Right lobe of liver (tissue), 6 donors: ENCODE data around the gene OR2J2. TPM values are rescaled to one million over a fixed set of nuclear protein-coding genes. Genes with fewer than 3 reads are reported as not detected.
"Not testable (repeated sequence)": the region's sequence is repeated elsewhere in the genome, so short reads cannot be mapped to it uniquely, and the experiment has no call there.

Source experiments
- ATAC-seq, 4 donors: fragments of 200-7000 bp; cut with Tn5 transposase; one replicate each; pipeline ENCODE4 v1.9.1; 2020; ENCODE audit warnings: mild to moderate bottlenecking in 4 of 4, moderate library complexity in 4 of 4
- DNase-seq, 3 donors: peaks; one replicate each; pipeline ENCODE4 v3.0.0-alpha.2; 2020
- H3K27ac ChIP-seq, 3 donors: fragments of 200-600 bp; one replicate each; pipeline ENCODE4 v1.8.0; 2022
- H3K27me3 ChIP-seq, 2 donors: fragments of 200-600 bp; one replicate each; pipeline ENCODE4 v1.8.0; 2022
- H3K36me3 ChIP-seq, 4 donors: fragments of 200-600 bp; sonication (generic) in 1 of 4; one replicate each; pipeline versions ENCODE4 v1.5.1 to v1.8.0; 2017 to 2022; ENCODE audit warnings: control low read depth in 1 of 4
- H3K4me1 ChIP-seq, 4 donors: fragments of 200-600 bp; sonication (generic) in 1 of 4; one replicate each; pipeline versions ENCODE4 v1.5.1 to v1.8.0; 2017 to 2022; ENCODE audit warnings: control low read depth in 1 of 4
- H3K4me3 ChIP-seq, 3 donors: fragments of 200-600 bp; one replicate each; pipeline ENCODE4 v1.8.0; 2022
- H3K9me3 ChIP-seq, 4 donors: fragments of 200-600 bp; sonication (generic) in 1 of 4; one replicate each; pipeline versions ENCODE4 v1.5.1 to v1.8.0; 2017 to 2022; ENCODE audit warnings: control low read depth in 1 of 4
- POLR2A ChIP-seq: fragments of 450-650 bp; IDR thresholded peaks from one replicate; pipeline ENCODE4 v1.6.1; 2017; ENCODE audit warnings: antibody characterized with exemption, mild to moderate bottlenecking
- whole genome bisulfite sequencing: methylation state at CpG from one replicate; pipeline ENCODE4 v1.1.6; 2018; ENCODE audit warnings: low coverage, low lambda C conversion rate; ENCODE audit not compliant: insufficient coverage; ENCODE audit errors: missing lambda C conversion rate; 5-methylcytosine and 5-hydroxymethylcytosine counted together
- intact Hi-C, 2 donors: fragments of 100-400 bp; cut with DNase I; formaldehyde crosslinking; loops; one replicate each; pipeline versions ENCODE4 v1.11.2 to v1.14.1; 2022
- total RNA-seq, 6 experiments: library from RNA; depleted of rRNA in 2 of 6; stranded (reverse); fragments of >200 nt in 2 of 6; fragmentation: NEBNext Ultra II Directional in 3 of 6; extraction: Animal tissue kit (Norgen Biotek cat#: 25700) in 3 of 6; gene quantifications; one replicate each; pipeline versions ENCODE4 v1.1.0 to v1.2.4, GENCODE V29; 2016 to 2023
- TF ChIP-seq, protein P1 (sequence below), 4 donors: fragments of 200-600 bp in 3 of 4; fragments of 450-650 bp in 1 of 4; IDR thresholded peaks; one replicate each; pipeline versions ENCODE4 v1.5.1 to v1.8.0; 2016 to 2022; ENCODE audit warnings: antibody characterized with exemption in 4 of 4, mild to moderate bottlenecking in 2 of 4
- donor health status: DM: no; HTN: yes; CAD: no.
- donor health status: DM: no; HTN: no; CAD: no.
- donor health status: DM: no; HTN: no; CAD: no.
- donor health status: DM: no; HTN: yes; CAD: no.
- donor health status: DM: no; HTN: yes; CAD: no.

Gene OR2J2
- total RNA-seq, 6 experiments from 2014 or later = not detected

DNA sequence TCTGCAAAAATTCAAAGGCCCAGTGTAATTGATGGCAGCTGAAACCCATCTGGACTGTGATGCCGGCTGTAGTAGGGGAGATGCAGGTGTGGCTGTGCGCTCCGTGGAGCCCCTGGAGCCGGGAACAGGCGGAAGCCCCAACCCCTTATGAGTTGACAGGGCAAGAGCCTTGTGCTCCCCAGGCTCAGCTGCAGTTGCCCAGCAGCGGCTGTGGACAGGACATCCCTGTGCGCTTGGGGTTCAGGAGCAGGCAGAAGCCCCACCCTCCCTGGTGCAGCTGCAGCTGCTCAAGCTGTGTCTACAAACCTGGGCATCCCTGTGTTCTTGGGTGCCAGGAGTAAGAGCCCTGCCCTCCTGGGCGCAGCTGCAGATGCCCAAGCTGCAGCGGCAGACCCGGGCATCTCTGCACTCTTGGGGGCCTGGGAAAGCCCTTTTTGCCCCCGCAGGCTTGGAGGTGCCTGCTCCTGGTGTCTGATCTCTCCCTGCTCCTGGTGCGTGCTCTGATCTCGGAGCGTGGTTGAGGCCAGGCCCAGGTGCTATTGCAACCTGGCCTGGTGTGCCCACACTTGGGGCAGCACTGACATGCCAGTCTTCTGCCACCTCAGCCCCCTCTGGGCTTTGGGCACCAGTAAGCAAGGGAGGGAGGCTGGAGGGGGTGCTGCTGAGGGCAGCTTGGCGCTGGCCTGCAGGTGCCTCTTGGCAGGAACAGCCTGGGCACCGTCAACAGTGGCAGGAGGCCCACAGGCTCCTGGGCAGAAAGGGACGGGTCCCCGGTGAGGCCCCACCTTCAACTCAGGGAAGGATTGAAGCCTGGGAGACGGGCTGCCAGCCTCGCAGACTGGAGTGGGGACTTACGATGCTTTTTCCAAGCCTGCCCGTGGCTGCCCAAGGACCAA lies 30.3 kb downstream of the OR2J2 start:
- no peaks in the 10 kb centered on the region for H3K36me3 ChIP-seq
- no peaks in the 10 kb centered on the region for H3K4me1 ChIP-seq
- no peak for DNase-seq
- no peaks in the 10 kb centered on the region for H3K27me3 ChIP-seq
- ATAC-seq = peak in 1 of 4 donors; percentile 38
- no peaks in the 10 kb centered on the region for H3K9me3 ChIP-seq
- TF ChIP-seq, protein P1, sequence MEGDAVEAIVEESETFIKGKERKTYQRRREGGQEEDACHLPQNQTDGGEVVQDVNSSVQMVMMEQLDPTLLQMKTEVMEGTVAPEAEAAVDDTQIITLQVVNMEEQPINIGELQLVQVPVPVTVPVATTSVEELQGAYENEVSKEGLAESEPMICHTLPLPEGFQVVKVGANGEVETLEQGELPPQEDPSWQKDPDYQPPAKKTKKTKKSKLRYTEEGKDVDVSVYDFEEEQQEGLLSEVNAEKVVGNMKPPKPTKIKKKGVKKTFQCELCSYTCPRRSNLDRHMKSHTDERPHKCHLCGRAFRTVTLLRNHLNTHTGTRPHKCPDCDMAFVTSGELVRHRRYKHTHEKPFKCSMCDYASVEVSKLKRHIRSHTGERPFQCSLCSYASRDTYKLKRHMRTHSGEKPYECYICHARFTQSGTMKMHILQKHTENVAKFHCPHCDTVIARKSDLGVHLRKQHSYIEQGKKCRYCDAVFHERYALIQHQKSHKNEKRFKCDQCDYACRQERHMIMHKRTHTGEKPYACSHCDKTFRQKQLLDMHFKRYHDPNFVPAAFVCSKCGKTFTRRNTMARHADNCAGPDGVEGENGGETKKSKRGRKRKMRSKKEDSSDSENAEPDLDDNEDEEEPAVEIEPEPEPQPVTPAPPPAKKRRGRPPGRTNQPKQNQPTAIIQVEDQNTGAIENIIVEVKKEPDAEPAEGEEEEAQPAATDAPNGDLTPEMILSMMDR (IDR thresholded peaks at IDR 0.05) = no peak
- no peak for TF ChIP-seq POLR2A
- intact Hi-C loops = no loop called here
- WGBS = no CpG with 5 or more reads among the region's 22 CpGs
- no peak overlapping the region for H3K27ac ChIP-seq
- no peak overlapping the region for H3K4me3 ChIP-seq

DNA sequence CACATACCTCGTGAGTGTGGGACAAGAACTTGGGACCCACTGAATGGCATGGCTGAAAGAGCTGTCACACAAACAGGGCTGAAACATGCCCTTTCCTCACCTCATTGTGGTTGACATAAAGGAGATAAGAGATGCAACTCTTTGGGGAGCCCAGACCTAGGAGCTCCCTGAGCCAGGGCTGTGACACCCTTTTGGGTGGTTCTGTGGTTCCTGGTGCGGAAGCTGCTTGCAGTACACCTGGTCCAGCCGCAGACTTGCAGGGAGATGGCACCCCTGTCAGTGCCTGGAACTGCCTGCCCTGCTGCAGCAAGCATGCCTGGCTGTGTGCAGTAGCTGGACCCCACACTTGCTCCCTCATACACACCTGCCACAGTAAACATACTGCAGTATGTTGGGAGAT lies 31.3 kb downstream of the OR2J2 start:
- Histone ChIP-seq H3K36me3 (no peaks in the 10 kb centered on the region), H3K4me1 (no peaks in the 10 kb centered on the region), H3K27ac (no peak overlapping the region), H3K27me3 (no peaks in the 10 kb centered on the region), H3K4me3 (no peak overlapping the region), H3K9me3 (no peaks in the 10 kb centered on the region)
- WGBS = 63% methylated on average over 1 of the region's 3 CpGs
- no peak for ATAC-seq
- intact Hi-C loops = no loop called here
- DNase-seq = no peak
- no peak for TF ChIP-seq POLR2A
- TF ChIP-seq, protein P1 (IDR thresholded peaks at IDR 0.05) = no peak

DNA sequence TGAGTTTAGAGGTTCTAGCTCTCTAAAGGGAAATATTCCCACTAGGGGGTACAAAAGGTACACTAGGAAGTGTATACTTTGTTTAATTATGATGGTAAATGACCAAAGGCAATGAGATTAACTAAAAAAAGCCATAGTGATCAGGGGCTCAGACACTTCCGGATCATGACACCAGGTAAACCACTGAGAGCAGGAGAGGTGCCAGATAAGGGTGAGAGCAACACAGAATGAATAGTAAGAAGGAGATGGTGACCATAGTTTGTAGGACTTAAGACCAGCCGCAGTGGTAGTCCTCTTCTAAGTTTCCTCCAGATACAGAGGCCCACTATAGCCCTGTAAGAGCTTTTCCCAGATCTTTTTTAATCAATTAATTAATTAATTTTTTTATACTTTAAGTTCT lies 40.8 kb downstream of the OR2J2 start:
- DNase-seq = no peak
- no peaks in the 10 kb centered on the region for H3K27me3 ChIP-seq
- H3K27ac ChIP-seq = no peak overlapping the region
- 96% methylated on average over 2 of the region's 2 CpGs for whole genome bisulfite sequencing
- intact Hi-C loops = no loop called here
- no peaks in the 10 kb centered on the region for H3K9me3 ChIP-seq
- ATAC-seq = no peak
- no peaks in the 10 kb centered on the region for H3K36me3 ChIP-seq
- no peak overlapping the region for H3K4me3 ChIP-seq
- TF ChIP-seq, protein P1 (IDR thresholded peaks at IDR 0.05) = no peak
- TF ChIP-seq POLR2A = no peak
- peaks cover 0 to 5% (median 0%) of the 10 kb centered on the region in 4 donors for H3K4me1 ChIP-seq

DNA sequence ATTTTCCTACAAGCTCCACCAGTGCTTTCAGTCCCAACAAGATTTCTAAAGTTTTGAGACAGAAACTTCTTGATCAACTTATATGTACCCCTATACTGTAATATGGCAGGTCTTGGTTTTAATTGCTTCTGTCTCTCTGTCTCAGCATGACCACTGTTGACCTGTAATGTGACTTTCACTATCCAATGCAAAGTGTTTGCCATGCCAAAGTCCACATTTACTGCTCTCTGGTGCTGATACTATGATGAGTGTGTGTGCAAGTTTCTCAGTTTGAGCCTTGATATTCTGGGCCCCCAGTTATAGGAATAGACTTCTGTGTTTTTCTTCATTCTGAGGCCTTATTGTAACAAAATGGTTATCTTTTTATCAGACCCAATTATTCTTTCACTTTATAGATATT lies 45.8 kb downstream of the OR2J2 start:
- peak; percentile 97 to 100 (median 98) for ATAC-seq

DNA sequence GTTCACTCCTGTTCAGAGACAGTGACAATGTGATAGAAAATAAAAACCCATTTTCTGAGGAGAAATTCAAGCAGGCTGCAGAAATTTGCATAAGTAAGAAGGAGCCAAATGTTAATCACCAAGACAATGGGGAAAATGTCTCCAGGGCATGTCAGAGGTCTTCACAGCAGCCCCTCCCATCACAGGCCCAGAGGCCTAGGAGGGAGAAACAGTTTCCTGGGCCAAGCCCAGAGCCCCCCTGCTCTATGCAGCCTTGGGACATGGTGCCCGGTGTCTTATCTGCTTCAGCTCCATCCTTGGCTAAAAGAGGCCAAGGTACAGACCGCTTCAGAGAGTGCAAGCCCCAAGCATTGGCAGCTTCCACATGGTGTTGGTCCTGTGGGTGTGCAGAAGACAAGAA lies 46.5 kb downstream of the OR2J2 start:
- ATAC-seq = peak in 1 of 4 donors; percentile 10
- WGBS = 83% methylated on average over 1 of the region's 2 CpGs

More for the DNA sequence above, 45.8 kb downstream of the OR2J2 start:
- Histone ChIP-seq H3K27ac (peak overlapping the region in 1 of 3 donors; percentile 47), H3K27me3 (no peaks in the 10 kb centered on the region), H3K9me3 (no peaks in the 10 kb centered on the region), H3K36me3 (no peaks in the 10 kb centered on the region), H3K4me1 (peaks cover 0 to 21% (median 3%) of the 10 kb centered on the region in 4 donors), H3K4me3 (no peak overlapping the region)
- no peak for DNase-seq
- intact Hi-C loops = no loop called here
- TF ChIP-seq, protein P1 (IDR thresholded peaks at IDR 0.05) = no peak
- TF ChIP-seq POLR2A = no peak

DNA sequence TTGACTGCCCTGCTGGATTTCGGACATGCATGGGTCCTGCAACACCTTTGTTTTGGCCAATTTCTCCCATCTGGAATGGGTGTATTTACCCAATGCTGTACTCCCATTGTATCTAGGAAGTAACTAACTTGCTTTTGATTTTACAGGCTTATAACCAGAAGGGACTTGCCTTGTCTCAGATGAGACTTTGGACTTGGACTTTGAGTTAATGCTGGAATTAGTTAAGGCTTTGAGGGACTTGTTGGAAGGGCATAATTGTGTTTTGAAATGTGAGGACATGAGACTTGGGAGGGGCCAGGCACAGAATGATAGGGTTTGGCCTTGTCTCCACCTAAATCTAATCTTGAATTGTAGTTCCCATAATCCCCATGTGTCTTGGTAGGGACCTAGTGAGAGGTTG lies 47.3 kb downstream of the OR2J2 start:
- H3K27me3 ChIP-seq, H3K36me3 ChIP-seq, H3K27ac ChIP-seq, H3K4me3 ChIP-seq, intact Hi-C loops, DNase-seq, H3K9me3 ChIP-seq: not testable (repeated sequence)
- H3K4me1 ChIP-seq = peaks cover 0 to 21% (median 3%) of the 10 kb centered on the region in 4 donors
- peak in 1 of 4 donors; percentile 26 for ATAC-seq
- 14% methylated on average over 1 of the region's 1 CpG for WGBS

More for the DNA sequence above, 46.5 kb downstream of the OR2J2 start:
- Histone ChIP-seq H3K27ac (peak overlapping the region in 1 of 3 donors; percentile 47), H3K4me1 (peaks cover 0 to 21% (median 3%) of the 10 kb centered on the region in 4 donors)
- DNase-seq, intact Hi-C loops, H3K36me3 ChIP-seq, H3K4me3 ChIP-seq, H3K27me3 ChIP-seq, H3K9me3 ChIP-seq: not testable (repeated sequence)
